ENCODE results near the gene SH3RF3. TPM values are rescaled to one million over a fixed set of nuclear protein-coding genes. Genes with fewer than 3 reads are reported as not detected.

The SH3RF3 gene
- total RNA-seq, 2 donors from 2014 or later, result 1.5 to 1.8 TPM

- H3K4me1 ChIP-seq (ENCODE audit: control insufficient read depth, insufficient read depth, low read length), result no peaks in the 10 kb centered on the region
- H3K27me3 ChIP-seq (ENCODE audit: control insufficient read depth, insufficient read depth, low read length, poor library complexity, severe bottlenecking), result no peaks in the 10 kb centered on the region
- no peaks in the 10 kb centered on the region for H3K36me3 Mint-ChIP-seq (ENCODE audit: low read depth)
- H3K4me1 Mint-ChIP-seq, result no peaks in the 10 kb centered on the region
- 89% methylated on average over 6 of the region's 6 CpGs; no CpG with 5 or more reads in 1 of the 2 experiments for WGBS, 2 experiments (ENCODE audit: insufficient coverage in 1 of 2, insufficient read length in 1 of 2)
- H3K36me3 ChIP-seq (ENCODE audit: control insufficient read depth, insufficient read depth, low read length), result no peaks in the 10 kb centered on the region
- no peak overlapping the region for H3K9ac ChIP-seq (ENCODE audit: extremely low read depth, low read length, poor library complexity, severe bottlenecking)
- TF ChIP-seq CTCF (conservative IDR thresholded peaks at IDR 0.05), result no peak
- no peaks in the 10 kb centered on the region for H3K9me3 Mint-ChIP-seq
- H3K4me3 Mint-ChIP-seq, result no peak overlapping the region
- H3K9me3 ChIP-seq (ENCODE audit: control insufficient read depth, low read length), result no peaks in the 10 kb centered on the region
- no peak overlapping the region for H3K4me3 ChIP-seq (ENCODE audit: low read length)
- DNase-seq, result peak; percentile 53
- H3K27me3 Mint-ChIP-seq (ENCODE audit: insufficient read depth), result no peaks in the 10 kb centered on the region
- no peak overlapping the region for H3K27ac ChIP-seq (ENCODE audit: low read depth, low read length)
- H3K27ac Mint-ChIP-seq, result no peak overlapping the region
Observed at GRCh38 chr2:109454304-109454703, 325.3 kb downstream of the SH3RF3 start.

DNA sequence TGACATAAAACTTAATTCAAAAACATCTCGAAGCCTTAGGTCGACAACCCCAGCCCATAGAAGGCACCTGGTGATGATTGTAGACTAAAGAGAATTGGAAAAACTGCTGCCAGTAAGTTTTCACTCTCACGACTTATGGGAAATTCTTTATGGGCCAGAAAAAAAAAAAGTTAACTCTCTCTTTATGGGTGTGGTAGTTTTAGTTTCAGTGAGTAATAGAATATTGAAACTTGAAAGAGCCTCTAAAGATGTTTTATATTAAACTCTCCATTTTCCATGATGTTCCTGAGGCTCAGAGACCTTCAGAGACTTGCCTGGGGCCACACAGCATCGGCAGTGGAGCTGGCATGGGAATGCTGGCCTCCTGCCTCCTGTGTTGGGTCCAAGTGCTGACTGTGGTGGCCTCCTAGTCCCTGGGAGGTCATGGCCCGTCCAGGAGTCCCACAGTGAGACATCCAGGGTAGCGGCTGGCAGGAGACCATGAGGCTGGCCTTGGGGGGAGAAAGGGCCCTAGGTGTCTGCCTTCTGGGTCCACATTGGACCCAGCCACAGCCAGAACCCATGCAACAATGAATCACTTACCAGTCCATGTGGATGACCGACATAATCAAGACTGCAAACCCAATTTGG, 325.9 kb downstream of the SH3RF3 start:
- no peak overlapping the region for H3K27ac ChIP-seq (ENCODE audit: low read depth, low read length)
- WGBS, 2 experiments (ENCODE audit: insufficient coverage in 1 of 2, insufficient read length in 1 of 2), result 90 to 96% methylated on average over 4 to 7 of the region's 7 CpGs
- H3K4me3 ChIP-seq (ENCODE audit: low read length), result no peak overlapping the region
- H3K27me3 ChIP-seq (ENCODE audit: control insufficient read depth, insufficient read depth, low read length, poor library complexity, severe bottlenecking), result no peaks in the 10 kb centered on the region
- DNase-seq, result peak; percentile 29
- no peaks in the 10 kb centered on the region for H3K9me3 Mint-ChIP-seq
- H3K27me3 Mint-ChIP-seq (ENCODE audit: insufficient read depth), result no peaks in the 10 kb centered on the region
- no peaks in the 10 kb centered on the region for H3K4me1 Mint-ChIP-seq
- no peak overlapping the region for H3K4me3 Mint-ChIP-seq
- no peaks in the 10 kb centered on the region for H3K36me3 Mint-ChIP-seq (ENCODE audit: low read depth)
- no peak overlapping the region for H3K9ac ChIP-seq (ENCODE audit: extremely low read depth, low read length, poor library complexity, severe bottlenecking)
- H3K4me1 ChIP-seq (ENCODE audit: control insufficient read depth, insufficient read depth, low read length), result no peaks in the 10 kb centered on the region
- no peaks in the 10 kb centered on the region for H3K9me3 ChIP-seq (ENCODE audit: control insufficient read depth, low read length)
- H3K36me3 ChIP-seq (ENCODE audit: control insufficient read depth, insufficient read depth, low read length), result no peaks in the 10 kb centered on the region
- no peak for TF ChIP-seq CTCF (conservative IDR thresholded peaks at IDR 0.05)
- H3K27ac Mint-ChIP-seq, result no peak overlapping the region

DNA sequence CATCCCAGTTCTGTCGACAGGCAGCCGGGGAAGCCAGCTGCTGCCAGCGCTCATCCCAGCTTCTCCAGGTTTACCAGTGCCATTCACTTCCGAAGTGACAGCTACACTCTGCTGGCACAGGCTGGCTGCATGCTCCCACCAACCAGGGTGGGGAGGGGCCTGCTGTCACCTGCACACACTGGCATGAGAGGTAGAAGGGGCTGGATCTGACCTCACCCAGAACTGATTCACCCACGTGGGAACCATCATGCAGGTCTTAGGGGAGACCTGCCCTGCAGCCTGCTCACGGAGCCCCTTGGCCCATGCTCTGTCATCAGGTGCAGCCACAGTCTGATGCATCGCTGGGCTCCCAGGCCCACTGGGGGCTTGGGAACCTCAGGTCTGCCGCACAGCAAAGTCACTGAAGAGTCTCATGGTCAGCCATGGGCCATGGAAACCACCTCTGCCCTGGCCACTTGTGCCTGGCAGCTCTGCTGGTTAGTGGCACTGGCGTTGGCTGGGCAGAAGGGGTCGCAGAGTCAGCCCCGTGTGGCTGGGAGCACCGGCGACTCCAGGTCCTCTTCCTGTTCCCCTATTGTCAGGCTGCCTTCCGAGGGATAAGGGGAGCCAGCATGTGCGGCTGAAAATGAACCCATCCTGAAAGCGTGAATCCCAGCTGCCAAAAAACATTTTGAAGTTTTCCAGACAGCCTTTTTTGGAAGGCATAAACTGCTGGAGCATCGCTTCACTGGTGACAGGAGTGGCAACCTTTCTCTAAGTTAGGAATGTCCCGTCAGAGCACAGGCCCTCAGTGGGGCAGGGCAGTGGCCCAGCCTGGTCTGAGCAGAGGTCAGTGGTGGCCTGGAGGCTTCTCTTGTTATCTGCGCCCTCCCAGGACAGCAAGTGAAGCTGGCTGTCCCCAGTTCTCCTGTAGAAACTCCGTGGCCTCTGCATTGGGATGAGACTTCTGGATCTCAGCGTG, 327.0 kb downstream of the SH3RF3 start:
- no peaks in the 10 kb centered on the region for H3K36me3 Mint-ChIP-seq (ENCODE audit: low read depth)
- no peaks in the 10 kb centered on the region for H3K4me1 Mint-ChIP-seq
- no peak overlapping the region for H3K27ac ChIP-seq (ENCODE audit: low read depth, low read length)
- WGBS, 2 experiments (ENCODE audit: insufficient coverage in 1 of 2, insufficient read length in 1 of 2), result 84 to 93% methylated on average over 16 to 21 of the region's 21 CpGs
- H3K9me3 ChIP-seq (ENCODE audit: control insufficient read depth, low read length), result no peaks in the 10 kb centered on the region
- no peak overlapping the region for H3K4me3 ChIP-seq (ENCODE audit: low read length)
- H3K9me3 Mint-ChIP-seq, result no peaks in the 10 kb centered on the region
- peak; percentile 35 for DNase-seq
- H3K36me3 ChIP-seq (ENCODE audit: control insufficient read depth, insufficient read depth, low read length), result no peaks in the 10 kb centered on the region
- no peaks in the 10 kb centered on the region for H3K27me3 ChIP-seq (ENCODE audit: control insufficient read depth, insufficient read depth, low read length, poor library complexity, severe bottlenecking)
- no peak overlapping the region for H3K27ac Mint-ChIP-seq
- no peak for TF ChIP-seq CTCF (conservative IDR thresholded peaks at IDR 0.05)
- H3K4me3 Mint-ChIP-seq, result no peak overlapping the region
- H3K27me3 Mint-ChIP-seq (ENCODE audit: insufficient read depth), result no peaks in the 10 kb centered on the region
- no peak overlapping the region for H3K9ac ChIP-seq (ENCODE audit: extremely low read depth, low read length, poor library complexity, severe bottlenecking)
- no peaks in the 10 kb centered on the region for H3K4me1 ChIP-seq (ENCODE audit: control insufficient read depth, insufficient read depth, low read length)
